ENCODE results near the gene RBM23. TPM values are rescaled to one million over a fixed set of nuclear protein-coding genes. Genes with fewer than 3 reads are reported as not detected.

Gene RBM23
- polyA plus RNA-seq, 3 donors: 76.7 to 89.7 (median 85.7) TPM

DNA sequence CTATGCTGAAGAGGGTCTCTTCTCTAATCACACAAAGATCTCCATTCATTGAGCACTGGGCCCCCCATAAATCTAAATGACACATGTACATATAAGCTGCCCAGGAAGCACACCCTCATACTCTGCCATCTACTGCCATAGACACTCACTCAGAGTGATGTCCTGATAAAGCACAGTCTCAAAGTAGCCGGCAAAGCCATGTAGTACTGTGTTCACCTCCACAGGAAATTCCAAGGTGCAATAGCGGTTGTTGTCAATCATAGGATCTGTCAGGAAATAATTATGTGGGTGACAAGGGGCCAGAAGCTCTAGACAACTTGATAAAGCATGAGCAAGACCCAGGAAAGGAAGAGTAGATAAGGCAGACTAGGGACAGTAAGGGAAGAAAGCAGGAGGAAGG, 3.3 kb upstream of the RBM23 start:
- intact Hi-C loops (cut with micrococcal nuclease): loop anchor here in 1 of 2 donors (10.0 kb wide), 1 partner anchor 1193 kb away; the partner anchor contains the start of genes DCAF11 and NRL
- H3K4me1 Mint-ChIP-seq: peaks cover 25% of the 10 kb centered on the region
- 100% methylated on average over 1 of the region's 2 CpGs for WGBS (ENCODE audit: insufficient coverage)
- Histone ChIP-seq H3K4me3 (replicated peaks in 1 of 3; ENCODE audit: low read depth in 2 of 3, low read length in 3 of 3) (no peak overlapping the region), H3K27ac (ENCODE audit: low read depth in 1 of 2, low read length in 2 of 2) (peak overlapping the region in 1 of 2 donors; percentile 18), H3K79me2 (ENCODE audit: insufficient read depth, low read length) (peaks cover 14% of the 10 kb centered on the region), H3K27me3 (ENCODE audit: control insufficient read depth in 2 of 2, insufficient read depth in 2 of 2, low read length in 2 of 2) (no peaks in the 10 kb centered on the region), H3K36me3 (replicated peaks in 1 of 2; ENCODE audit: control insufficient read depth in 1 of 2, insufficient read depth in 2 of 2, low read length in 2 of 2) (peaks cover 38 to 64% of the 10 kb centered on the region in 2 donors), H3K4me2 (replicated peaks; ENCODE audit: extremely low read depth, low read length, poor library complexity, severe bottlenecking) (no peak overlapping the region), H3K9me3 (replicated peaks in 1 of 2; ENCODE audit: control insufficient read depth in 1 of 2, insufficient read depth in 1 of 2, low read length in 2 of 2) (no peaks in the 10 kb centered on the region), H4K20me1 (ENCODE audit: insufficient read depth, low read length) (no peaks in the 10 kb centered on the region), H2AFZ (ENCODE audit: insufficient read depth, low read depth, low read length, poor library complexity, severe bottlenecking) (no peak overlapping the region), H3K4me1 (ENCODE audit: control insufficient read depth in 1 of 2, insufficient read depth in 2 of 2, low read length in 2 of 2) (peaks cover 19 to 20% of the 10 kb centered on the region in 2 donors), H3K9ac (ENCODE audit: insufficient read depth, low read length, poor library complexity, severe bottlenecking) (no peak overlapping the region)
- H3K27me3 Mint-ChIP-seq (ENCODE audit: low read depth in 3 of 3): peaks cover 0 to 3% (median 0%) of the 10 kb centered on the region in 3 donors
- peaks cover 56 to 65% of the 10 kb centered on the region in 2 donors for H3K36me3 Mint-ChIP-seq
- no peak overlapping the region for H3K4me3 Mint-ChIP-seq
- TF ChIP-seq, protein P1, sequence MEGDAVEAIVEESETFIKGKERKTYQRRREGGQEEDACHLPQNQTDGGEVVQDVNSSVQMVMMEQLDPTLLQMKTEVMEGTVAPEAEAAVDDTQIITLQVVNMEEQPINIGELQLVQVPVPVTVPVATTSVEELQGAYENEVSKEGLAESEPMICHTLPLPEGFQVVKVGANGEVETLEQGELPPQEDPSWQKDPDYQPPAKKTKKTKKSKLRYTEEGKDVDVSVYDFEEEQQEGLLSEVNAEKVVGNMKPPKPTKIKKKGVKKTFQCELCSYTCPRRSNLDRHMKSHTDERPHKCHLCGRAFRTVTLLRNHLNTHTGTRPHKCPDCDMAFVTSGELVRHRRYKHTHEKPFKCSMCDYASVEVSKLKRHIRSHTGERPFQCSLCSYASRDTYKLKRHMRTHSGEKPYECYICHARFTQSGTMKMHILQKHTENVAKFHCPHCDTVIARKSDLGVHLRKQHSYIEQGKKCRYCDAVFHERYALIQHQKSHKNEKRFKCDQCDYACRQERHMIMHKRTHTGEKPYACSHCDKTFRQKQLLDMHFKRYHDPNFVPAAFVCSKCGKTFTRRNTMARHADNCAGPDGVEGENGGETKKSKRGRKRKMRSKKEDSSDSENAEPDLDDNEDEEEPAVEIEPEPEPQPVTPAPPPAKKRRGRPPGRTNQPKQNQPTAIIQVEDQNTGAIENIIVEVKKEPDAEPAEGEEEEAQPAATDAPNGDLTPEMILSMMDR (IDR thresholded peaks at IDR 0.05): no peak
- no peak for DNase-seq
- H3K27ac Mint-ChIP-seq: no peak overlapping the region
- H3K9me3 Mint-ChIP-seq: peaks cover 0 to 2% (median 0%) of the 10 kb centered on the region in 7 donors

DNA sequence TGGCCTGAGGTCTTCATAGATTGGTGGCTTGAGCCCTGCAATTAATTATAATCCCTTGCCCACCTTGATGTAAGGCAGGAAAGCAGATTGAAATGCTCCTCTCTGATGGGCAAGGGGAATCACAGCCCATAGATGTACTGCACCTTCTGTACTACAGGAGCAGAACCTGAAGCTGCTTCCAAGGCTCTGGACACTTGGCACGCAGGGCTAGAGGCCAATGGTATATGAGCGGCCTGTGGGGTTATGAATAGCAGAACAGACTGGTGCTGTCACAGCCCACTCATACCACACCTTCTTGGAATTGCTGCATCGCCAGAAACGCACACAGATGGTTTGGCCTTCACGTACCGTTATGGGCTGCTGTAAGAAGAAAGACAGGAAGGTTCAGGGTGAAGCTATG, 1.7 kb upstream of the RBM23 start:
- H3K27ac Mint-ChIP-seq: peak overlapping the region in 4 of 7 donors; percentile 68 to 100 (median 100)
- intact Hi-C loops (cut with micrococcal nuclease): loop anchor here in 1 of 2 donors (10.0 kb wide), 1 partner anchor 1194 kb away; the partner anchor contains the start of genes DCAF11 and NRL

More for the DNA sequence above, 1.7 kb upstream of the RBM23 start:
- H3K4me3 Mint-ChIP-seq: no peak overlapping the region
- H3K9ac ChIP-seq (ENCODE audit: insufficient read depth, low read length, poor library complexity, severe bottlenecking): no peak overlapping the region
- peak overlapping the region in 1 of 2 donors; percentile 99 for H3K27ac ChIP-seq (ENCODE audit: low read depth in 1 of 2, low read length in 2 of 2)
- H3K4me1 Mint-ChIP-seq: peaks cover 34% of the 10 kb centered on the region
- no peak for DNase-seq
- no peak overlapping the region for H2AFZ ChIP-seq (ENCODE audit: insufficient read depth, low read depth, low read length, poor library complexity, severe bottlenecking)
- WGBS (ENCODE audit: insufficient coverage): no CpG with 5 or more reads among the region's 6 CpGs
- H3K4me2 ChIP-seq (replicated peaks; ENCODE audit: extremely low read depth, low read length, poor library complexity, severe bottlenecking): no peak overlapping the region
- peaks cover 34 to 35% of the 10 kb centered on the region in 2 donors for H3K4me1 ChIP-seq (ENCODE audit: control insufficient read depth in 1 of 2, insufficient read depth in 2 of 2, low read length in 2 of 2)
- peaks cover 0 to 2% (median 0%) of the 10 kb centered on the region in 7 donors for H3K9me3 Mint-ChIP-seq
- H3K9me3 ChIP-seq (replicated peaks in 1 of 2; ENCODE audit: control insufficient read depth in 1 of 2, insufficient read depth in 1 of 2, low read length in 2 of 2): no peaks in the 10 kb centered on the region
- H3K27me3 ChIP-seq (ENCODE audit: control insufficient read depth in 2 of 2, insufficient read depth in 2 of 2, low read length in 2 of 2): no peaks in the 10 kb centered on the region
- H3K36me3 ChIP-seq (replicated peaks in 1 of 2; ENCODE audit: control insufficient read depth in 1 of 2, insufficient read depth in 2 of 2, low read length in 2 of 2): peaks cover 35 to 52% of the 10 kb centered on the region in 2 donors
- peaks cover 25% of the 10 kb centered on the region for H3K79me2 ChIP-seq (ENCODE audit: insufficient read depth, low read length)
- no peaks in the 10 kb centered on the region for H4K20me1 ChIP-seq (ENCODE audit: insufficient read depth, low read length)
- peaks cover 46 to 57% of the 10 kb centered on the region in 2 donors for H3K36me3 Mint-ChIP-seq
- H3K4me3 ChIP-seq (replicated peaks in 1 of 3; ENCODE audit: low read depth in 2 of 3, low read length in 3 of 3): no peak overlapping the region
- TF ChIP-seq, protein P1 (IDR thresholded peaks at IDR 0.05): no peak
- H3K27me3 Mint-ChIP-seq (ENCODE audit: low read depth in 3 of 3): peaks cover 0 to 3% (median 0%) of the 10 kb centered on the region in 3 donors

All from CD14-positive monocyte (primary cell).